NCI-H526 (cell line): ENCODE data around the gene LCE4A.

ENCODE experiments used
- DNase-seq, 2 experiments: peaks; one replicate each; lab custom pipeline; 2025; lab: John Stamatoyannopoulos, UW

Gene LCE4A

GRCh38 chr1:152745765-152746444, 37.9 kb downstream of the LCE4A start:
- DNase-seq, result no peak

GRCh38 chr1:152747831-152748230, 39.9 kb downstream of the LCE4A start:
- no peak for DNase-seq

GRCh38 chr1:152752225-152752624, 44.3 kb downstream of the LCE4A start:
- no peak for DNase-seq

GRCh38 chr1:152753586-152753985, 45.6 kb downstream of the LCE4A start:
- no peak for DNase-seq

- DNase-seq, result no peak
Measured at GRCh38 chr1:152756872-152757271, 48.9 kb downstream of the LCE4A start.

DNA sequence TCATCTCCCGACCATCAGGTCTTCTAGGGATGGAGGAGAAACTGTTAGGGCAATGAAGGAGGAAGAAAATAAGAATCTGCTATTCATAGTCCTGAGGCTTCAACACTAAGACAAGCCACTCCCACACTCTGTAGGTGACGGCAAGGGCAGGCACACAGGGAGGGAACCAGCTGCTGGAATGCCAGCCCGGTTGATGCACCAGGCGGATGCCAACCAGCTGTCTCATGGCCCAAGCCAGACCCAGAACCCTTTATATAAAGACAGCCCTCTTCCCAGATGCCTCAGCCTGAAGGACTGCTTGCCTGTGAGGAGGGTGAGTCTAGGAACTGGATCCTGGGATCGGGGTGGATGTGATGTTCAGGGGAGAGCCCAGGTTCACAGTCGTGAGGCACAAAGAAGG, 49.8 kb downstream of the LCE4A start, which contains the start of gene KPRP:
TSS of gene KPRP (plus strand) at position 279 of the 400 bp plus-strand sequence. CDS start 1,564 bp downstream, outside the sequence.
- DNase-seq, result no peak

- no peak for DNase-seq
Measured at GRCh38 chr1:152758636-152759035, 50.7 kb downstream of the LCE4A start.
